ENCODE results near the gene TAF15. TPM values are rescaled to one million over a fixed set of nuclear protein-coding genes. Genes with fewer than 3 reads are reported as not detected.
A peak's percentile ranks its signal among the peaks of the same experiment; 100 is the strongest.

TAF15 gene
- total RNA-seq, 1 donor from 2014 or later, result 36.1 TPM

GRCh38 chr17:35847006-35847405 lies 37.7 kb downstream of the TAF15 start:
- no peak for DNase-seq (ENCODE audit: low read depth)
- no peak overlapping the region for H3K4me3 ChIP-seq (ENCODE audit: low read depth, low read length)
- no peaks in the 10 kb centered on the region for H3K27me3 ChIP-seq (ENCODE audit: control insufficient read depth, insufficient read depth, low read length)
- TF ChIP-seq CTCF (IDR thresholded peaks at IDR 0.05; ENCODE audit: insufficient read depth, low read length, poor library complexity, severe bottlenecking), result no peak
- H3K36me3 ChIP-seq (ENCODE audit: control insufficient read depth, insufficient read depth, low read length), result no peaks in the 10 kb centered on the region

GRCh38 chr17:35847633-35848373 lies 38.5 kb downstream of the TAF15 start:
- H3K4me3 ChIP-seq (ENCODE audit: low read depth, low read length), result no peak overlapping the region
- H3K36me3 ChIP-seq (ENCODE audit: control insufficient read depth, insufficient read depth, low read length), result no peaks in the 10 kb centered on the region
- no peak for TF ChIP-seq CTCF (IDR thresholded peaks at IDR 0.05; ENCODE audit: insufficient read depth, low read length, poor library complexity, severe bottlenecking)
- H3K27me3 ChIP-seq (ENCODE audit: control insufficient read depth, insufficient read depth, low read length), result no peaks in the 10 kb centered on the region
- no peak for DNase-seq (ENCODE audit: low read depth)

- H3K27me3 ChIP-seq (ENCODE audit: control insufficient read depth, insufficient read depth, low read length), result no peaks in the 10 kb centered on the region
- TF ChIP-seq CTCF (IDR thresholded peaks at IDR 0.05; ENCODE audit: insufficient read depth, low read length, poor library complexity, severe bottlenecking), result peak; percentile 85
- H3K4me3 ChIP-seq (ENCODE audit: low read depth, low read length), result no peak overlapping the region
- peak; percentile 39 for DNase-seq (ENCODE audit: low read depth)
- H3K36me3 ChIP-seq (ENCODE audit: control insufficient read depth, insufficient read depth, low read length), result no peaks in the 10 kb centered on the region
Measured at GRCh38 chr17:35849469-35850348, 40.4 kb downstream of the TAF15 start.

- H3K27me3 ChIP-seq (ENCODE audit: control insufficient read depth, insufficient read depth, low read length), result no peaks in the 10 kb centered on the region
- H3K4me3 ChIP-seq (ENCODE audit: low read depth, low read length), result no peak overlapping the region
- DNase-seq (ENCODE audit: low read depth), result no peak
- no peak for TF ChIP-seq CTCF (IDR thresholded peaks at IDR 0.05; ENCODE audit: insufficient read depth, low read length, poor library complexity, severe bottlenecking)
- no peaks in the 10 kb centered on the region for H3K36me3 ChIP-seq (ENCODE audit: control insufficient read depth, insufficient read depth, low read length)
Measured at GRCh38 chr17:35855965-35856364, 46.7 kb downstream of the TAF15 start.

- DNase-seq (ENCODE audit: low read depth), result no peak
- no peaks in the 10 kb centered on the region for H3K36me3 ChIP-seq (ENCODE audit: control insufficient read depth, insufficient read depth, low read length)
- no peak for TF ChIP-seq CTCF (IDR thresholded peaks at IDR 0.05; ENCODE audit: insufficient read depth, low read length, poor library complexity, severe bottlenecking)
- no peaks in the 10 kb centered on the region for H3K27me3 ChIP-seq (ENCODE audit: control insufficient read depth, insufficient read depth, low read length)
- H3K4me3 ChIP-seq (ENCODE audit: low read depth, low read length), result no peak overlapping the region
Measured at GRCh38 chr17:35856603-35857002, 47.3 kb downstream of the TAF15 start.
